Amygdala (tissue), 56 donors: Measurements from ENCODE around the gene STX2.

Experiments used
- DNase-seq, 56 donors: peaks; one replicate each; lab custom pipeline; 2025; lab: John Stamatoyannopoulos, UW

The STX2 gene

GRCh38 chr12:130742716-130743115, 96.3 kb downstream of the STX2 start:
- no peak for DNase-seq

GRCh38 chr12:130742112-130742511, 96.9 kb downstream of the STX2 start:
- no peak for DNase-seq
